Lung (tissue), 12 donors: ENCODE results near the gene HAP1. TPM values are rescaled to one million over a fixed set of nuclear protein-coding genes. Genes with fewer than 3 reads are reported as not detected.

Source experiments
- ATAC-seq: fragments of 200-7000 bp; cut with Tn5 transposase; one replicate; pipeline ENCODE4 v1.9.1; 2020; ENCODE audit warnings: moderate number of reproducible peaks; ENCODE audit not compliant: insufficient read depth, low FRiP score
- DNase-seq, 3 donors: peaks; one replicate each; pipeline ENCODE4 v3.0.0-alpha.2; 2013 to 2017
- H3K27ac ChIP-seq, 2 donors: one replicate each; pipeline ENCODE4 v1.5.1; 2013; ENCODE audit warnings: mild to moderate bottlenecking in 2 of 2, moderate library complexity in 2 of 2, control low read depth in 1 of 2, inconsistent platforms in 1 of 2, low read depth in 1 of 2, low read length in 1 of 2
- H3K27me3 ChIP-seq, 3 donors: one replicate each; pipeline ENCODE4 v1.5.1; 2013; ENCODE audit warnings: low read length in 2 of 3; ENCODE audit not compliant: control insufficient read depth in 3 of 3, insufficient read depth in 3 of 3
- H3K36me3 ChIP-seq, 4 donors: one replicate each; pipeline ENCODE4 v1.5.1; 2013; ENCODE audit warnings: low read length in 4 of 4, mild to moderate bottlenecking in 1 of 4, moderate library complexity in 1 of 4; ENCODE audit not compliant: control insufficient read depth in 4 of 4, insufficient read depth in 4 of 4
- H3K4me1 ChIP-seq, 5 donors: one replicate each; pipeline ENCODE4 v1.5.1; 2013; ENCODE audit warnings: low read length in 5 of 5, mild to moderate bottlenecking in 2 of 5, moderate library complexity in 1 of 5; ENCODE audit not compliant: control insufficient read depth in 5 of 5, insufficient read depth in 5 of 5
- H3K4me3 ChIP-seq: one replicate; pipeline ENCODE4 v1.5.1; 2013; ENCODE audit warnings: mild to moderate bottlenecking, control low read depth, moderate library complexity
- H3K9ac ChIP-seq, 2 donors: one replicate each; pipeline ENCODE4 v1.5.1; 2013; ENCODE audit warnings: low read length in 2 of 2, control low read depth in 1 of 2; ENCODE audit not compliant: insufficient read depth in 1 of 2
- H3K9me3 ChIP-seq, 4 donors: one replicate each; pipeline ENCODE4 v1.5.1; 2013; ENCODE audit warnings: low read length in 3 of 4, mild to moderate bottlenecking in 1 of 4, moderate library complexity in 1 of 4; ENCODE audit not compliant: control insufficient read depth in 4 of 4, insufficient read depth in 3 of 4
- CTCF ChIP-seq: IDR thresholded peaks from 2 replicates; pipeline ENCODE4 v1.5.1; 2012; ENCODE audit warnings: mild to moderate bottlenecking; ENCODE audit errors: control extremely low read depth, extremely low read depth
- WGBS, 2 donors: extraction: QIAGEN DNeasy Blood & Tissue Kit; methylation state at CpG; one replicate each; pipeline ENCODE4 v1.1.7; 2013; 5-methylcytosine and 5-hydroxymethylcytosine counted together
- polyA plus RNA-seq, 2 donors: library from polyadenylated mRNA; stranded (reverse); fragments of 200-250 nt; gene quantifications; one replicate each; pipeline ENCODE4 v1.2.1, GENCODE V29; 2013
- total RNA-seq, 2 donors: library from RNA; depleted of rRNA in 1 of 2; stranded (reverse); fragments of >200 nt in 1 of 2; gene quantifications; one replicate each; pipeline ENCODE4 v1.2.1, GENCODE V29; 2014 to 2021
- donor health status: control.
- donor health status: control.
- donor health status: Bipolar disorder and iron deficiency.
- donor health status: healthy.
- donor health status: DM: yes; HTN: yes; CAD: no.

Gene HAP1
- total and polyA plus RNA-seq, 4 donors = 0.07 to 0.57 (median 0.24) TPM

GRCh38 chr17:41740506-41740905 lies 6.1 kb upstream of the HAP1 start:
- Histone ChIP-seq H3K9ac (no peak overlapping the region), H3K4me3 (no peak overlapping the region), H3K27ac (no peak overlapping the region), H3K36me3 (no peaks in the 10 kb centered on the region), H3K9me3 (no peaks in the 10 kb centered on the region), H3K4me1 (peaks cover 0 to 4% (median 0%) of the 10 kb centered on the region in 5 donors), H3K27me3 (peaks cover 0 to 22% (median 16%) of the 10 kb centered on the region in 3 donors)
- ATAC-seq (no peak), DNase-seq (no peak)
- TF ChIP-seq CTCF = no peak
- 89 to 90% methylated on average over 5 of the region's 5 CpGs for WGBS, 2 donors

GRCh38 chr17:41739661-41740352 lies 5.4 kb upstream of the HAP1 start:
- Histone ChIP-seq H3K27me3 (peaks cover 0 to 29% (median 23%) of the 10 kb centered on the region in 3 donors), H3K27ac (no peak overlapping the region)
- 76 to 83% methylated on average over 9 of the region's 9 CpGs for WGBS, 2 donors

GRCh38 chr17:41738801-41739112 lies 4.3 kb upstream of the HAP1 start:
- no peaks in the 10 kb centered on the region for H3K36me3 ChIP-seq
- ATAC-seq (no peak), DNase-seq (no peak)
- H3K27me3 ChIP-seq = peaks cover 0 to 35% (median 29%) of the 10 kb centered on the region in 3 donors
- WGBS, 2 donors = 97 to 99% methylated on average over 5 of the region's 5 CpGs
- H3K9me3 ChIP-seq = no peaks in the 10 kb centered on the region
- no peak overlapping the region for H3K4me3 ChIP-seq
- H3K27ac ChIP-seq = no peak overlapping the region
- no peak overlapping the region for H3K9ac ChIP-seq
- TF ChIP-seq CTCF = no peak
- peaks cover 0 to 16% (median 5%) of the 10 kb centered on the region in 5 donors for H3K4me1 ChIP-seq

More at GRCh38 chr17:41739661-41740352, 5.4 kb upstream of the HAP1 start:
- Histone ChIP-seq H3K4me1 (peaks cover 0 to 6% (median 0%) of the 10 kb centered on the region in 5 donors), H3K9me3 (no peaks in the 10 kb centered on the region), H3K4me3 (no peak overlapping the region), H3K9ac (no peak overlapping the region), H3K36me3 (no peaks in the 10 kb centered on the region)
- no peak for TF ChIP-seq CTCF
- DNase-seq (no peak), ATAC-seq (no peak)
